HG03520 (cell line): ENCODE results near the gene FKBP2.
"Not testable (repeated sequence)": the region's sequence is repeated elsewhere in the genome, so short reads cannot be mapped to it uniquely, and the experiment has no call there.

Experiments
- ATAC-seq: cut with Tn5 transposase; IDR thresholded peaks from one replicate; pipeline ENCODE4 v1.9.1; 2021; ENCODE audit warnings: mild to moderate bottlenecking, moderate library complexity; ENCODE audit not compliant: unreplicated experiment

The FKBP2 gene

DNA sequence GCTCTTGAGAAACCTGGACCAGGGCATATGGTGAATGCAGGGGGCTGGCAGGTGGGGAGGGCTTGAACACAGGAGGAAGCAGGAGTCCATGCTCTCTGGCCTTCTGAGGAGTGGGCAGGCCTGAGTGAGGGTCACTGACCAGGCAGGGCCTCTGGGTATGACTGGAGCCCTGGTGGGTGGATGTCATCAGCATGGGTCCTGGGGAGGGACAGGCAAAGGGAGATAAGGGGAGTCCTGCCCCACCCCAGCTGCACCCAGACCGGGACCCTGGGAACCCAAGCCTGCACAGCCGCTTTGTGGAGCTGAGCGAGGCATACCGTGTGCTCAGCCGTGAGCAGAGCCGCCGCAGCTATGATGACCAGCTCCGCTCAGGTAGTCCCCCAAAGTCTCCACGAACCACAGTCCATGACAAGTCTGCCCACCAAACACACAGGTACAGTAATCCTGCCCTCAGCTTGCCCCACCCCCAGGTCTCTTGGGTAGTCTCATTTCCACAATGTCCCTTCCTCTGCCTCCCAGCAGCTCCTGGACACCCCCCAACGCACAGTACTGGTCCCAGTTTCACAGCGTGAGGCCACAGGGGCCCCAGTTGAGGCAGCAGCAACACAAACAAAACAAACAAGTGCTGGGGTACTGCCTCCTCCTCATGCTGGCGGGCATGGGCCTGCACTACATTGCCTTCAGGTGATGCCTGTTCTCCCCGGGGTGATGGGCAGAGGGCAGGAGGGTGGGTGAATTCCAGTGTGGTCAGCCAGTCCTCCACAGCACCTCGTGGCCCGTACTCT lies 8.5 kb upstream of the FKBP2 start:
- no peak for ATAC-seq

DNA sequence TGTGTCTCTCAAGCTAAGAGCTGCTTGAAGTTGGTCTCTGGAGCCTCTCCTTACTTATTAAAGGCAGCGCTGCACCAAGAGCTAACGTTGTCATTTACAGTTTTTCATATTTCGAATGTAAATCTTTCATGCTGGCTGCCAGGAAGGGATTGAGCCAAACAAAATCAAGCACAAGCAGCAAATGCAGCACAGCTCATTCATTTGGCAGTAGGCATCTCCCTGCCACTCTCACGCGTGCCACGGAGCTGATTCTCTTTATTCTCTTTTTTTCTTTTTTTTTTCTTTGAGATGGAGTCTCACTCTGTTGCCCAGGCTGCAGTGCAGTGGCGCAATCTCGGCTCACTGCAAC lies 8.0 kb upstream of the FKBP2 start:
- ATAC-seq = no peak

DNA sequence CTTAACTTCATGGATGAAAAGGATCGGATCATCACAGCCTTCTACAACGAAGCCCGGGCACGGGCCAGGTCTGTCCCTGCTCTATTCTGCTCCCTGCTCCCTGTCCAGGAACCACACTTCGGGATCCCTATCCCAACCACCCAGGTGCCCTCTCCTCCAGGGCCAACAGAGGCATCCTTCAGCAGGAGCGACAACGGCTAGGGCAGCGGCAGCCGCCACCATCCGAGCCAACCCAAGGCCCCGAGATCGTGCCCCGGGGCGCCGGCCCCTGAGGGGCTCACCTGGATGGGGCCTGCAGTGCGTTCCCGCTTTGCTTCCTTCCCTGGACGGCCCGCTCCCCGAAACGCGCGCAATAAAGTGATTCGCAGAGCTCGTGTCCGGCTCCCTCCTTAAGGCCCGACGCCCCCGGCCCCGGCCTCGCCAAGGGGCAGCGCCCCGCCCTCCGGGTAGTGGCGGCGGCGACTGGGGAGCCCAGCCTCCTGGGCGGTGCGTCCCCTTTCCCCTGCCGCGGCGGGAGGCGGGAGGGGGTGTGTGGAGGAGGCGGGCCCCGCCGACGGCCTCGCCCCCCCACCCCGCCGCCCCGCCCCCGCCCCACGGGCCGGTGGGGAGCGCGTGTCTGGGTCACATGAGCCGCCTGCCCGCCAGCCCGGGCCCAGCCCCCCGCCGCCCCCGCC lies 6.8 kb upstream of the FKBP2 start, which contains the start of gene VEGFB:
TSS of gene VEGFB (plus strand) at position 672 of the 674 bp plus-strand sequence. CDS start 250 bp downstream, outside the sequence.
- ATAC-seq = no peak

DNA sequence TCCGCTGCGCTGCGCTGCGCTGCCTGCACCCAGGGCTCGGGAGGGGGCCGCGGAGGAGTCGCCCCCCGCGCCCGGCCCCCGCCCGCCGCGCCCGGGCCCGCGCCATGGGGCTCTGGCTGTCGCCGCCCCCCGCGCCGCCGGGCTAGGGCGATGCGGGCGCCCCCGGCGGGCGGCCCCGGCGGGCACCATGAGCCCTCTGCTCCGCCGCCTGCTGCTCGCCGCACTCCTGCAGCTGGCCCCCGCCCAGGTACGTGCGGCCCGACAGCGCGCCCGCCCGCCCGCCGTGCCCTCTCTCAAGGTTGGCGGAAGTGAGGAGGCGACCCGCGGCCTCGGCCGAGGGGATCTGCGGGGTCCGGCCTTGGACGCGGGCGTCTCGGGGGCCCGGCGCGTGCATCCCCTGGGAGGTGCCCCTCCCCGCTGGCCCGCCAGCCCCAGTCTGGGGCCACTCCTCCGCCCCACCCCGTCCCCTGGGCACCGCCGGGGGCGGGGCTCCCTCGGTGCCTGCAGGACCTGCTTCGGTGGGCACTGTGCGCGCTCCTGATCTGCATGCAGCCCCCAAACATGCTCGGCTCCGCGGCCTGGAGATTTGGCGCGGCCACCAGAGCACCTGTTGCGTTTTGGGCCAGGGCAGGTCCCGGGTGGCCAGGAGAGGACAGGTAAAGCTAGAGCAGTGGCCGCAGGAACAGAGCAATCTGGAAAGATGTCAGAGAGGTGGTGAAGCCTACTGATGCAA lies 6.1 kb upstream of the FKBP2 start:
- no peak for ATAC-seq

DNA sequence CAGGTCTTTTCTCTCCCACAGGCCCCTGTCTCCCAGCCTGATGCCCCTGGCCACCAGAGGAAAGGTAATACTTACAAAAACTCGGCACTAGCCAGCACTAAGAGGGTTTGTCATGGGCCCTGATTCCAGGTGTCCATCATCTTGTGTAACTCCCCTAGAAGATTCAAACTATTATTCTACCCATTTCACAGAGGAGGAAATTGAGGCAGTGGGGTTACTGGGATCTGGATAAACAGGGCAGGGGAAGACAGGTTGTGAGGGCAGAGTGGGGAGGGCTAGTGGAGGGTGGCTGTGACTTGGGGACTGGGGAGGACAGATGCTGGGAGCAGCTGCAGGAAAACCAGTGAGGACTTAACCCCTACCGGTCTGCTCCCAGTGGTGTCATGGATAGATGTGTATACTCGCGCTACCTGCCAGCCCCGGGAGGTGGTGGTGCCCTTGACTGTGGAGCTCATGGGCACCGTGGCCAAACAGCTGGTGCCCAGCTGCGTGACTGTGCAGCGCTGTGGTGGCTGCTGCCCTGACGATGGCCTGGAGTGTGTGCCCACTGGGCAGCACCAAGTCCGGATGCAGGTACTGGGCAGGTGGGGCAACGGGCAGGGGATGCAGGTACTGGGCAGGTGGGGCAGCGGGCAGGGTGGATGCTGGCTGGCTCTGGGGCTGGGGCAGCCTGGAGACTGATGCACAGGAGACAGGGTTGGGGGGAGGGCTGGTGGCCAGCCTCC lies 5.3 kb upstream of the FKBP2 start:
- ATAC-seq = no peak

DNA sequence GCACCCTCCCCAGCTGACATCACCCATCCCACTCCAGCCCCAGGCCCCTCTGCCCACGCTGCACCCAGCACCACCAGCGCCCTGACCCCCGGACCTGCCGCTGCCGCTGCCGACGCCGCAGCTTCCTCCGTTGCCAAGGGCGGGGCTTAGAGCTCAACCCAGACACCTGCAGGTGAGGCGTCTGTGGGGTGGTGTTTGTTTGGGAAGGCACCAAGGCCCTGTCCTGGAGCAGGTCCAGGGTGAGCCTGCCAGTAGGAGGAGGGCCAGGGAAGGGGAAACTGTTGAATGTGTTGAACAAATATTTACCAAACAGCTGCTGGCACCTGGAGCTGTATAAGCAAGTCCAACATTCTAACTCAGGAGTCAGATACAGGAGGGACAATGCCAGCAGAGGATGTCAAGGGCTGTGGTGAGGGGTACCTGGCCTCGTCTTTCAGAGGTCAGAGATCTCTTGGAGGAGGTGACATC lies 3.4 kb upstream of the FKBP2 start:
- ATAC-seq = no peak

DNA sequence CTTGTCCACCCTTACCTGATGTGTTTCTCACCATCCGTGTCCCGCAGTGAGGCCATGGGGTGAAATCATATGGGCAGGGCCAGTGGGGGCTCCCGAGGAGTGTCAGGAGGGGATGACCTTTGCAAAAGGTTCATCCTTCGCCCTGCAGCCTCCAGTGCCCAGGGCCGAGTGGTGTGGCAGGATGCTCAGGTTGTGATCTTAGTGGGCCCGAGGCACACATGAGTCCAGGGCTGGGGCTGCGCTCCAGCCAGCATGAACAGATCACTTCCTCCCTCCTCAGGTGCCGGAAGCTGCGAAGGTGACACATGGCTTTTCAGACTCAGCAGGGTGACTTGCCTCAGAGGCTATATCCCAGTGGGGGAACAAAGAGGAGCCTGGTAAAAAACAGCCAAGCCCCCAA lies 2.8 kb upstream of the FKBP2 start:
- ATAC-seq = no peak

DNA sequence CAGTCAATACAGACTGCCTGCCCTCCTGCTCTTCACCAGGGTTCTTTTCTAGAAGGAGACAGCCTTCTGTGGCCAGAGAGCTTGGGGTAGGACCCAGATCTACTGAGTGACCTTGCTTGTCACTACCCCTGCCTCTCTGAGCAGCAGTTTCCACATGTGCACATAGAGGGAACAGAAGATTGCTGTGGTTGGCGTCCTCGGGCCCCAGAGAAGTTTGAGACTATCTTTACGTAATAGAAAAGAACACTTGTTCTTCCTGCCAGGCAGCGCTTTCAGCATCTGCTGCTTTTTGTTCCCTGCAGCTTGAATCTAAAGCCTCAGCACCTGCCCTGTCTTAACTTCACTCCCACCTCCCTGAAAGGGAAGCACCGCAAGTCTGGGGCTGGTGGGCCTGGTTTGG lies 1.9 kb upstream of the FKBP2 start:
- ATAC-seq = no peak

DNA sequence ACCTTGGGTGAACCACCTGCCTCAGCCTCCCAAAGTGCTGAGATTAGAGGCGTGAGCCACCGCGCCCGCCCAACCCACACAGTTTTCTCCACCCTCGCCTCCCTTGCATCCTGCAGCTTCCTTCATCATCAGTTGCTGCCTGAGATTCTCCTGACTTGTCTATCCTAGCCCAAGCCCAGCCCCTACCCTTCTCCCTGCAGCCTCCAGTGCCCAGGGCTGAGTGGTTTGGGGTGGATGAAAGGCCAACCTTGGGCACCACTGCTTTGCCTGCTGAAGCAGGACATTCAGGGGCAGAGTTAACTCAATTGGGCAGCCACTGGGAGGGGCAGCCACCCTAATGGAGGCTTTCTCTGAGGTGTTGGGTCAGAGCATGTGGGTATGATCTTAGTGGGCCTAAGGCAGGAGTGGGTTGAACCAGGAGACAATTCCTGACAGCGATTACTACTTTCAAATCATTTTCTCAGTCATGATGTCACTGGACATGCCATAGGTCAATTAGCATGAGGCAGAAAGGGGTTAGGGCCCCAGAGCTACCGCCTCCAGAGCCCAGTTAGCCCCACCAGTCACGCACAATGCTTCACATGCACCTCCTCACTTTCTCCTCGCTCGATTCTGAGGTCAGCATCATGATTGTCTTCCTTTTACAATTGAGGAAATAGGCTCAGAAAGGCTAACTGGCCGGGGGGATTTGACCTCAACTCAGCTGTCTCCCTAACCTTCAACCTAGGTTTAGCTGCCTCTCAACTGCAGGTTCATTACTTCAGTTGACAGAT lies 1.0 kb upstream of the FKBP2 start:
- ATAC-seq = no peak

DNA sequence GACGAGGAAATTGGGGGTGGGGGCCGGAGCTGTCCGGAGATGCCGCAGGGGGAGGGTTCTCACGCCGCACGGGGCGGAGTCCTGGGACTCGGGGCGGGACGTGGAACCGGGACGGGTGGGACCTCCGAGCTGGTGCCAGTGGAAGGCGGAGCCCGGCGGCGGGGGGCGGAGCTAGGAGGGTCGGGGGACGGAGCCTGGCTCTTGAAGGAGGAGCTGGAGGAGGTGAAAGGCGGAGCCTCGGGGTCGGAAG lies 271 bp downstream of the FKBP2 start:
- peak; percentile 49 for ATAC-seq

DNA sequence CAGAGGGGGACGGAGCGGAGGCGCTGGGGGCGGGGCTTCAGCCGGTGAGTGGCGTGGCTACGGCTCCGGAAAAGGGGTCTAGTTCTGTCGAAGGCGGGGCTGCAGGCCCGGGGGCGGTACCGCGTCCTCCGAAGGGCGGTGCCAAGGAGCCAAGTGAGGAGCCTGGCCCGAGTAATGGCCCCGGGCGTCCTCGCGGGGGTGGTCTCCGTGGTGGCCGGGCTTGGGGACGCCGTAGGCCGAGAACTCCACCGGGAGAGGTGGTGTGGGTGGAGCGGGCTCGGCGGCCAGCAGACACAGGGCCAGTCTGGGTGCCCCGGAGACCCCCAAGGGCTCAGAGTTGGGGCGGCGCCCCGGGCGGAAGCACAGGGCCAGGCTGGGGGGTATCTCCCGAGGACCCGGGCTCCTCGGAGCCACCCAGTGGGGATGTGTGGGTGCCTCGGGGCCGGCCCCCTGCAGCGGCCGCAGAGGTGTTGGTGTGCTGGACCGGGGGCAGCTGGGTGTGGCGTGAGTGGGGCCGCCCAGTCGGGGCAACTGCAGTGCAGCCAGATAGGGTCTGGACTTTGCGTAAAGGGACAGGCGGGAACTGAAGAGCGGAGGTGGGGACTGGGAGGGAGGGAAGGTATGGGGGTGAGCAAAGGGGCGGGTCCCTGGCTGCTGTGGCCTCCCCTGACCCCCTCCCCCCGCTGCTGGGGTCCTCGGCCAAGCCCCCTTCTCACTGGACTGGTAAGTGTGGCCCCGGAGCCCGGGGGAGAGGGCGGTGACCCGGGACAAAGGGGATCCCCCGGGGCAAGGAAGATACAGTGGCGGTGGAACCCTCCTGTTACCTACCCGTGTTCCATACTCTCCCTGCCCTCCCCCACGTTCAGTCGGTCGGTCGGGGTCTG lies 838 bp downstream of the FKBP2 start:
- peak; percentile 61 for ATAC-seq

DNA sequence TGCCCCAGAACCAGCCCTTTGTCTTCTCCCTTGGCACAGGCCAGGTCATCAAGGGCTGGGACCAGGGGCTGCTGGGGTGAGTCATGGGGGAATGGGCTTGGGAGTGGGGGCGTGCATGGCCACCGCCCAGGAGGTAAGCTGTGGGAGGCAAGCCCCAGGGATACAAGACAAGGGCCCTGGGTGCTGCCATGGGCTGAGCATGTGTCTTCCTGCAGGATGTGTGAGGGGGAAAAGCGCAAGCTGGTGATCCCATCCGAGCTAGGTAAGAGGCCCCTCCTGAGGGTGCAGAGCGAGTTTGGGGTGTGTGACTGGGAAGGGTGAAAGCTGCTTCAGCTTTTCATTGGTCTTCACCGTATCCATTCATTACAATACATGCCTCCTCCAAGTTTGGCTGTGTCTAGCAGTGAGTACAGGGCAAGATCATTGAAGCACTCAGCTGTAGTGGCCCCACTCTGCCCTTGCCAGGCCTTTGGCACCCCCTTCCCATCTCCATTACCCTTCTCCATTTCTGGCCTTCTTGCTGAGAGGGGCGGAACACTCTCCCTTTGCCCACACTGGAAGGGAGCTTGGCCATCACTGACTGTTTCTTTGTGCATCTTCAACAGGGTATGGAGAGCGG lies 2.5 kb downstream of the FKBP2 start:
- ATAC-seq = no peak

DNA sequence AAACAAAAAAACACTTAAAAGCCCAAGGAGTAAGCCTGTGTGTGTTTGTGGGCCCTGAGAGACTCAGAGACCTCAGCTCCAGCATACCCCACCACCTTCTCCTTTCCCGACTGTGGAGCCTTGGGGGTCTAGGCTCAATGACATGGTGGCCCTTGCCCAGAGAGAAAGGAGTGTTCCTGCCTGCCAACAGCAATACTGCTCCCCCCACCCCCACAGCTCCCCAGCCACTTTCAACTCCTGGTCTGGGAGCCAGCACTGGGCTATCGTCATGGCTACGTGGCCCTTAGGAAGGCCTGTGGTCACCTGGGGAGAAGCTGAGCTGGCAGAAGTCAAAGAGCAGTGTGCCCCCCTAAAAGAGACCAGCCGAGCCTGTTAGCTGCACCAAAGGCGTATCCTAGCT lies 3.2 kb downstream of the FKBP2 start:
- no peak for ATAC-seq

DNA sequence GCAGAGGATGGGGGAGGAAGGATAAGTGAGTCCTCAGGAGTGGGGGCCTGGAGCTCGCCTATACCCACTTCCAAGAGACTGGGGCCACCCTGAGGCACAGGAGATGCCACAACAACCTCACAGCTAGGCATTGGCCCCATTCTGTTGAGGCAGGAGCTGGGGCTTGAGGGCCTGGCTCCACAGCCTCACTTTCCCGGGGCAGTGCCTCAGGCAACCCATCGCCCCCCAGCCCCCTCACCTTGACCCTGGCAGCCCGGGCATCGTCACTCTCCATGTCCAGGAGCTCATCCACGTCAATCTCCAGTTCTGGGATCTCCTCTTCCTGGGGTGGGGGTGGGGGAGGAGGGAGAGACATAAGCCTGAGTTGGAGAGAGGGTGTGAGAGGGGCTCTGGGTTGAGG lies 4.1 kb downstream of the FKBP2 start:
- no peak for ATAC-seq

DNA sequence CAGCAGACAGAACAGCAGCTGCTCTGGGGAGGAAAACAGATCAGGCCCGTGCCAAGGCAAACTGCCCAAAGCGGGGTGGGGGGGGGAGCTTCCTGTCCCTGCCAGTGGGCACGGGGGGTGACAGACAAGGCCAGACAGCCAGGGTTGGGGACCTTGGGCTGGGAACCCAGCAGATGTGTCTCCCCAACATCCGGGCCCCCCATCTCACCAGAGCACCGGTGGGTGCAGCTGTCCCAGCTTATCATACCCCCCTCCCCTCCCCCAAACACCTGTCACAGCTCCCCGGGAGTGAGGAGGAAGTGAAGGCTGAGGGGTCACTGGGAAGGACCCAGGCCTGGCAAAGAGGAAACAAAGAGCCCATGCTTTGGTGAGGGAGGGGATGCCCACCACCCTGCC lies 4.5 kb downstream of the FKBP2 start:
- ATAC-seq = no peak

DNA sequence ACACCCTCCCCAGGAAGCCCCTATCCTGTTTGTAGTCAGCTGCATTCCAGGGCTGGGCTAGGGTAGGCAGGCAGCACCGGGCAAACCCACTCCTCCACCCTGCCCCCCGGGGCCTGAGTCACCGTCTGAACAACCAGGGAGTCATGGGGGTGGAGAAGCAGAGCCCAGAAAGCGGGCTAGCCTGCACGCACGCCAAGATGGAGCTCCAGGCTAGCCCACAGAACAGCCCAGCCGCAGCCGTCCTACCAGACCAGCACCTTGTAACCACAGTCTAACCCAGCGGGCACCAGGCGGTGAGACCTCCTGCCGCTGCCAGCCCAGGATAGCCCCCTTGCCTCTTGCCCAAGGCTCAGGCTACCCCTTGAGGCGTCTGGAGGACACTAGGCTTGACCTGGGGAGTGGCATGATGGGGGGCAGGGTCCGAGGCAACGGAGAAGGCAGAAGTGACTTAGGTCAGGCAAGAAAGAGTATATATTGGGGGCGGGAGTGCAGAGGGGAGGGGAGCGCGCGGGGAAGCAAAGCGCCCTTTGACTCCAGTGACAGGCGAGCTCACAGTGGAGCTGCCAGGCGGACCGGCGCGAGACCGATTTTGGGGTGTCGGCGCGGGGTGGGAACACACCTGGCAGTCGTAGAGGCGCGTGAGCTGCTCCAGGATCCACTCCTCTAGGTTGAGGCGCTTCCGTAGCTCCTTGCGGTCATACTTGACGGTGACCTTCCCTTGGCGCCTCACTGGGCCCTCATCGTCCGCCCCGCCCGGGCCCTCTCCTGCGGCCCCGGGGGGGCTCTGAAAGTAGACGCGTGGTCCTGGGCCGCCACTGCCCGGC lies 5.1 kb downstream of the FKBP2 start:
- ATAC-seq = no peak

DNA sequence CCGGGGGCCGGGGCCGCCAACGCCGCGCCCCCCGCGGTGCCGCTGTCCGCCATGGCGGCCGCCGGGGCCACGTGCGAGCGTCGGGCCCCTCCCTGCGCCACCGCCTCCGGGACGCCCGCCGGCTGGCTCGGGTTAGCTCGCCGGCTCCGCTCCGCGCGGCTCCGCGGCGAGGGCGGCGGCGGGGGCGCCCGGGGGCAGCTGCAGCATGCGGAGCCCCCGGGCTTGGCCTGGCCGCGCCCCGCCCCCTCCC lies 5.7 kb downstream of the FKBP2 start:
- ATAC-seq = not testable (repeated sequence)

DNA sequence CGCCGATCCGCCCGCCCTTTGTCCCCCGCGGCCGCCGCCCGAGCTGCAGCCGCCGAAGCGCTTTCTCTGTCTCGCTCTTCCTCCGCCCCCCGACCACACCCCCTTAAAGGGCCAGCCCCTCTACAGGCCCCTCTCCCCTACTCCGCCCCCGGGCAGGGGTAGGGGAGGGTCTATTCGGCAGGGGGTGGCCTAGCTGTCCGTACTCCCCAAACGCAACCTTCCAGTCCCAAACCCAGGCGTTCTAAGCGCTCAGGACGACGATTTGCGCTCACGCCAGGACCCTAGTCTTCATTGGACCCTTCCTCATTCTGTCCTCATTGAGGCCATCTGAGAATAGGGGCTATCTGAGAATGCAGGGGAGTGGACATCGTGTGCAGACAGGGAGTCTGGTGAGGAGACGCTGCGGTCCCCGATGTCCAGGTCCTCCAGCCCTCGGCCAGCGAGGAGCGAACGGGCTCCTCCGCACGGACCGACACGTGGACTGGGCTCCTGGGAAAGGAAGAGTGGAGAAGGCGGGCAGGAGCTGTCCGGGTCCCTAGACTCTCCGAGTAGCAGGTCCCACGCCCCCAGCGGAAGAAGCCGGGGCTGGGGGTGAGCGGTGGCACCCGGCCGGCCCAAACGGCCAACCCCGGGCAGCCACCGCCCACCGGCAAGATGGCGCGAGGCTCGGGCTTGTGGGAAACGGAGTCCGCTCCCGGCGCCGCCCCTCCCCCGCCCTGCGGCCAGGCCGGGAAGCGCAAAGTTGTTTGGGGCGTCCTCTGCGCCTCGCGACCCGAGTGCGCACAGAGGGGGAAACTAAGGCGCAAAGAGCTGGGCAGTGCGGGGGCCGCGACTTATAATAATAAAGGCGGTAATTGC lies 6.2 kb downstream of the FKBP2 start, which contains the start of gene PPP1R14B:
TSS of gene PPP1R14B (minus strand) at position 73 of the 858 bp plus-strand sequence. CDS start 270 bp downstream, outside the sequence.
- ATAC-seq = peak; percentile 33
